HL-60 (cell line): ENCODE data around the gene SNCA.

ENCODE experiments used
- DNase-seq, 2 experiments: peaks; one replicate each; pipeline ENCODE4 v3.0.0-alpha.2; 2010 to 2020; ENCODE audit warnings: low read depth in 1 of 2, low spot score in 1 of 2
- H3K27ac ChIP-seq: fragments of 250-450 bp; sonication (Bioruptor Pico); replicated peaks from 2 replicates; pipeline ENCODE4 v1.5.1; 2020; ENCODE audit warnings: mild to moderate bottlenecking, moderate library complexity
- H3K27me3 ChIP-seq: fragments of 250-450 bp; sonication (Bioruptor Pico); 2 replicates; pipeline ENCODE4 v1.5.1; 2021; ENCODE audit warnings: mild to moderate bottlenecking, moderate library complexity; ENCODE audit not compliant: insufficient read depth, poor library complexity, severe bottlenecking
- H3K4me3 ChIP-seq: replicated peaks from 2 replicates; pipeline ENCODE4 v1.5.1; 2011; ENCODE audit warnings: mild to moderate bottlenecking, control low read depth, low read length; ENCODE audit not compliant: insufficient read depth
- CTCF ChIP-seq: IDR thresholded peaks from one replicate; pipeline ENCODE4 v1.5.1; 2011; ENCODE audit warnings: low read length, control low read depth, inconsistent platforms; ENCODE audit not compliant: insufficient read depth
- GABPA ChIP-seq: IDR thresholded peaks from 2 replicates; pipeline ENCODE4 v1.6.1; 2012; ENCODE audit warnings: low read depth
- POLR2AphosphoS5 ChIP-seq: IDR thresholded peaks from 2 replicates; pipeline ENCODE4 v1.6.1; 2012; ENCODE audit warnings: low read depth
- REST ChIP-seq: IDR thresholded peaks from 2 replicates; pipeline ENCODE4 v1.6.1; 2012; ENCODE audit warnings: low read depth; ENCODE audit not compliant: insufficient replicate concordance
- SPI1 ChIP-seq: IDR thresholded peaks from 2 replicates; pipeline ENCODE4 v1.6.1; 2012; ENCODE audit warnings: low read depth, mild to moderate bottlenecking, borderline replicate concordance

SNCA gene

GRCh38 chr4:89803915-89804314 lies 33.0 kb downstream of the SNCA start:
- H3K27ac ChIP-seq = no peak overlapping the region
- H3K4me3 ChIP-seq = no peak overlapping the region
- H3K27me3 ChIP-seq = no peaks in the 10 kb centered on the region
- no peak for TF ChIP-seq SPI1
- TF ChIP-seq POLR2AphosphoS5 = no peak
- TF ChIP-seq GABPA = no peak
- DNase-seq = no peak

- Histone ChIP-seq H3K27me3 (no peaks in the 10 kb centered on the region), H3K27ac (no peak overlapping the region), H3K4me3 (no peak overlapping the region)
- TF ChIP-seq CTCF (no peak), SPI1 (no peak), POLR2AphosphoS5 (no peak), REST (no peak), GABPA (no peak)
- DNase-seq = no peak
Observed at GRCh38 chr4:89803036-89803435, 33.9 kb downstream of the SNCA start.

- no peak overlapping the region for H3K4me3 ChIP-seq
- TF ChIP-seq CTCF (no peak), REST (no peak), SPI1 (no peak), GABPA (no peak), POLR2AphosphoS5 (no peak)
Observed at GRCh38 chr4:89800527-89801103, 36.3 kb downstream of the SNCA start.

GRCh38 chr4:89800012-89800516 lies 36.9 kb downstream of the SNCA start:
- Histone ChIP-seq H3K4me3 (no peak overlapping the region), H3K27me3 (no peaks in the 10 kb centered on the region), H3K27ac (no peak overlapping the region)
- no peak for DNase-seq
- TF ChIP-seq GABPA (no peak), CTCF (no peak), POLR2AphosphoS5 (no peak), SPI1 (no peak), REST (no peak)

More at GRCh38 chr4:89800527-89801103, 36.3 kb downstream of the SNCA start:
- Histone ChIP-seq H3K27ac (no peak overlapping the region), H3K27me3 (no peaks in the 10 kb centered on the region)
- no peak for DNase-seq
